Esophagus (tissue), 2 donors: ENCODE results near the gene TLE4. TPM values are rescaled to one million over a fixed set of nuclear protein-coding genes. Genes with fewer than 3 reads are reported as not detected.

Experiments
- H3K27ac ChIP-seq, 2 donors: one replicate each; pipeline ENCODE4 v1.5.1; 2013; ENCODE audit warnings: low read depth in 2 of 2, mild to moderate bottlenecking in 2 of 2, inconsistent platforms in 1 of 2, low read length in 1 of 2, moderate library complexity in 1 of 2
- H3K27me3 ChIP-seq, 2 donors: one replicate each; pipeline ENCODE4 v1.6.1; 2013; ENCODE audit warnings: low read length in 2 of 2, control low read depth in 1 of 2, mild to moderate bottlenecking in 1 of 2; ENCODE audit not compliant: insufficient read depth in 2 of 2, control insufficient read depth in 1 of 2
- H3K36me3 ChIP-seq, 2 donors: one replicate each; pipeline ENCODE4 v1.6.1; 2013; ENCODE audit warnings: low read length in 1 of 2; ENCODE audit not compliant: control insufficient read depth in 2 of 2, insufficient read depth in 2 of 2
- H3K4me1 ChIP-seq, 2 donors: one replicate each; pipeline ENCODE4 v1.6.1; 2013; ENCODE audit warnings: low read length in 1 of 2; ENCODE audit not compliant: control insufficient read depth in 2 of 2, insufficient read depth in 2 of 2
- H3K4me3 ChIP-seq, 2 donors: one replicate each; pipeline ENCODE4 v1.5.1; 2013; ENCODE audit warnings: low read length in 2 of 2, mild to moderate bottlenecking in 2 of 2, low read depth in 1 of 2, moderate library complexity in 1 of 2
- H3K9me3 ChIP-seq, 2 donors: one replicate each; pipeline ENCODE4 v1.6.1; 2013; ENCODE audit warnings: mild to moderate bottlenecking in 2 of 2, low read depth in 1 of 2, low read length in 1 of 2, moderate library complexity in 1 of 2; ENCODE audit not compliant: control insufficient read depth in 2 of 2, insufficient read depth in 1 of 2
- WGBS, 2 donors: extraction: QIAGEN DNeasy Blood & Tissue Kit; methylation state at CpG; one replicate each; pipeline ENCODE4 v1.1.7; 2013; 5-methylcytosine and 5-hydroxymethylcytosine counted together
- polyA plus RNA-seq, 2 donors: library from polyadenylated mRNA; stranded (reverse); fragments of 200-250 nt; gene quantifications; one replicate each; pipeline ENCODE4 v1.2.3, GENCODE V29; 2013
- donor health status: healthy with polysubstance abuse.
- donor health status: Bipolar disorder and iron deficiency.

TLE4 gene
- polyA plus RNA-seq, 2 donors: 8.5 to 12.9 TPM

- Histone ChIP-seq H3K27me3 (no peaks in the 10 kb centered on the region), H3K9me3 (no peaks in the 10 kb centered on the region), H3K27ac (no peak overlapping the region), H3K4me3 (no peak overlapping the region), H3K4me1 (peaks cover 0 to 3% of the 10 kb centered on the region in 2 donors), H3K36me3 (peaks cover 0 to 2% of the 10 kb centered on the region in 2 donors)
- WGBS, 2 donors: 79 to 91% methylated on average over 2 of the region's 2 CpGs
Observed at GRCh38 chr9:79579624-79580023, 7.9 kb downstream of the TLE4 start.

- H3K4me3 ChIP-seq: no peak overlapping the region
- peaks cover 0 to 2% of the 10 kb centered on the region in 2 donors for H3K36me3 ChIP-seq
- H3K27ac ChIP-seq: no peak overlapping the region
- no peaks in the 10 kb centered on the region for H3K27me3 ChIP-seq
- peaks cover 0 to 3% of the 10 kb centered on the region in 2 donors for H3K4me1 ChIP-seq
- WGBS, 2 donors: 86 to 96% methylated on average over 7 of the region's 7 CpGs
- no peaks in the 10 kb centered on the region for H3K9me3 ChIP-seq
Observed at GRCh38 chr9:79580055-79580454, 8.3 kb downstream of the TLE4 start.

DNA sequence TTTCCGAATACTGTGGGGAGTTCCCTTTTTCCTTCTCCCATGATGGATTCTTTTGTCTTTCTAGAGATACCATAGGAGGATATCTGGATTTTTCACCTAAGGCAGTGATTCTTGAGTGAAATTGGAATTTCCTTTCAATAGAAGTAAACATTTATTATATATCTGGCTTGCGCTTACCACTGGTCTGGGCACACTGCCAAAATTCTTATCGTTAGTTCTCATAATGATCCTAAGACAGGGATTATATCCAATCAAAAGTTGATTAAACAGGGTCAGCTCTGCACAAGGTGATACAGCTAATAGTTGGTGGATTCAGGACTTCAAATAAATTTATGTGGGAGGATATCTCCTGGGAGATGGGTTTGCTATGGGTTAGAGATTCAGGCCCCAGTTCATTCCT lies 9.6 kb downstream of the TLE4 start:
- H3K36me3 ChIP-seq: peaks cover 0 to 2% of the 10 kb centered on the region in 2 donors
- H3K4me1 ChIP-seq: peaks cover 0 to 3% of the 10 kb centered on the region in 2 donors
- H3K27ac ChIP-seq: no peak overlapping the region
- H3K9me3 ChIP-seq: no peaks in the 10 kb centered on the region
- WGBS, 2 donors: 43 to 51% methylated on average over 3 of the region's 3 CpGs
- no peaks in the 10 kb centered on the region for H3K27me3 ChIP-seq
- H3K4me3 ChIP-seq: no peak overlapping the region

GRCh38 chr9:79581794-79582193 lies 10.0 kb downstream of the TLE4 start:
- WGBS, 2 donors: 52 to 69% methylated on average over 3 of the region's 3 CpGs
- H3K27me3 ChIP-seq: no peaks in the 10 kb centered on the region
- H3K4me3 ChIP-seq: no peak overlapping the region
- peak overlapping the region in 1 of 2 donors; percentile 33 for H3K27ac ChIP-seq
- H3K4me1 ChIP-seq: peaks cover 0 to 3% of the 10 kb centered on the region in 2 donors
- H3K9me3 ChIP-seq: no peaks in the 10 kb centered on the region
- peaks cover 0 to 2% of the 10 kb centered on the region in 2 donors for H3K36me3 ChIP-seq

GRCh38 chr9:79583952-79584654 lies 12.3 kb downstream of the TLE4 start:
- Histone ChIP-seq H3K27ac (no peak overlapping the region), H3K4me1 (peaks cover 0 to 3% of the 10 kb centered on the region in 2 donors), H3K36me3 (peaks cover 0 to 2% of the 10 kb centered on the region in 2 donors), H3K4me3 (no peak overlapping the region), H3K9me3 (no peaks in the 10 kb centered on the region), H3K27me3 (no peaks in the 10 kb centered on the region)
- WGBS, 2 donors: 66 to 74% methylated on average over 10 of the region's 10 CpGs

GRCh38 chr9:79584655-79584982 lies 12.9 kb downstream of the TLE4 start:
- Histone ChIP-seq H3K4me1 (peaks cover 0 to 3% of the 10 kb centered on the region in 2 donors), H3K27ac (no peak overlapping the region), H3K27me3 (no peaks in the 10 kb centered on the region), H3K36me3 (peaks cover 0 to 2% of the 10 kb centered on the region in 2 donors), H3K4me3 (no peak overlapping the region), H3K9me3 (no peaks in the 10 kb centered on the region)
- 75 to 79% methylated on average over 2 of the region's 2 CpGs for WGBS, 2 donors

- H3K4me3 ChIP-seq: no peak overlapping the region
- WGBS, 2 donors: 86 to 93% methylated on average over 3 of the region's 3 CpGs
- H3K4me1 ChIP-seq: peaks cover 2% of the 10 kb centered on the region in 2 donors
- no peaks in the 10 kb centered on the region for H3K27me3 ChIP-seq
- no peaks in the 10 kb centered on the region for H3K9me3 ChIP-seq
- no peak overlapping the region for H3K27ac ChIP-seq
- H3K36me3 ChIP-seq: no peaks in the 10 kb centered on the region
Observed at GRCh38 chr9:79588488-79589223, 16.9 kb downstream of the TLE4 start.

- no peaks in the 10 kb centered on the region for H3K27me3 ChIP-seq
- H3K9me3 ChIP-seq: no peaks in the 10 kb centered on the region
- H3K4me1 ChIP-seq: peaks cover 2% of the 10 kb centered on the region in 2 donors
- H3K36me3 ChIP-seq: no peaks in the 10 kb centered on the region
- 83 to 85% methylated on average over 2 of the region's 2 CpGs for WGBS, 2 donors
- no peak overlapping the region for H3K4me3 ChIP-seq
- no peak overlapping the region for H3K27ac ChIP-seq
Observed at GRCh38 chr9:79591458-79591857, 19.7 kb downstream of the TLE4 start.

- H3K27me3 ChIP-seq: no peaks in the 10 kb centered on the region
- H3K9me3 ChIP-seq: no peaks in the 10 kb centered on the region
- no peak overlapping the region for H3K27ac ChIP-seq
- 69 to 76% methylated on average over 4 of the region's 4 CpGs for WGBS, 2 donors
- no peak overlapping the region for H3K4me3 ChIP-seq
- peaks cover 2% of the 10 kb centered on the region in 2 donors for H3K4me1 ChIP-seq
- H3K36me3 ChIP-seq: no peaks in the 10 kb centered on the region
Observed at GRCh38 chr9:79592726-79593493, 21.1 kb downstream of the TLE4 start.
